GM21619 (cell line): ENCODE results near the gene CNKSR2.

Source experiments
- ATAC-seq: cut with Tn5 transposase; IDR thresholded peaks from one replicate; pipeline ENCODE4 v1.9.1; 2021; ENCODE audit not compliant: unreplicated experiment

The CNKSR2 gene

GRCh38 chrX:21590012-21590776 is 216.0 kb downstream of the CNKSR2 start:
- ATAC-seq = no peak

- no peak for ATAC-seq
These were observed 231.8 kb downstream of the CNKSR2 start for GRCh38 chrX:21606002-21606401.

- no peak for ATAC-seq
These were observed 235.9 kb downstream of the CNKSR2 start for GRCh38 chrX:21610168-21610567.

GRCh38 chrX:21612154-21612553 is 237.9 kb downstream of the CNKSR2 start:
- ATAC-seq = no peak

GRCh38 chrX:21616386-21616785 is 242.2 kb downstream of the CNKSR2 start:
- ATAC-seq = no peak

- no peak for ATAC-seq
These were observed 246.0 kb downstream of the CNKSR2 start for GRCh38 chrX:21620234-21620633.

- no peak for ATAC-seq
These were observed 249.7 kb downstream of the CNKSR2 start for GRCh38 chrX:21623778-21624501.

GRCh38 chrX:21632027-21632426 is 257.8 kb downstream of the CNKSR2 start:
- no peak for ATAC-seq

- no peak for ATAC-seq
These were observed 264.1 kb downstream of the CNKSR2 start for GRCh38 chrX:21638311-21638710.

GRCh38 chrX:21639775-21640174 is 265.6 kb downstream of the CNKSR2 start:
- ATAC-seq = no peak

GRCh38 chrX:21645431-21645830 is 271.2 kb downstream of the CNKSR2 start:
- no peak for ATAC-seq

- no peak for ATAC-seq
These were observed 271.7 kb downstream of the CNKSR2 start for GRCh38 chrX:21645886-21646285.

GRCh38 chrX:21655901-21656586 is 281.8 kb downstream of the CNKSR2 start:
- no peak for ATAC-seq

- no peak for ATAC-seq
These were observed 282.5 kb downstream of the CNKSR2 start for GRCh38 chrX:21656587-21657317.

GRCh38 chrX:21657318-21658151 is 283.3 kb downstream of the CNKSR2 start:
- no peak for ATAC-seq

GRCh38 chrX:21658152-21658737 is 284.0 kb downstream of the CNKSR2 start, which contains the start of gene KLHL34:
KLHL34 (minus strand) TSS chrX:21658330; CDS start chrX:21657788, 542 bp downstream.
- ATAC-seq = no peak

GRCh38 chrX:21658746-21659145 is 284.5 kb downstream of the CNKSR2 start:
- ATAC-seq = no peak

GRCh38 chrX:21659320-21659719 is 285.1 kb downstream of the CNKSR2 start:
- no peak for ATAC-seq

GRCh38 chrX:21660156-21660555 is 285.9 kb downstream of the CNKSR2 start:
- no peak for ATAC-seq

- ATAC-seq = no peak
These were observed 287.1 kb downstream of the CNKSR2 start for GRCh38 chrX:21661316-21661715.
